ENCODE measurements around the gene CYP19A1.
"Not testable (repeated sequence)": the region's sequence is repeated elsewhere in the genome, so short reads cannot be mapped to it uniquely, and the experiment has no call there.

Gene CYP19A1

GRCh38 chr15:51263726-51264125 is 74.7 kb downstream of the CYP19A1 start:
- DNase-seq = no peak

GRCh38 chr15:51263116-51263515 is 75.3 kb downstream of the CYP19A1 start:
- DNase-seq = no peak

- no peak for DNase-seq
These were observed 75.9 kb downstream of the CYP19A1 start for GRCh38 chr15:51262463-51262862.

- not testable (repeated sequence) for DNase-seq
These were observed 77.3 kb downstream of the CYP19A1 start for GRCh38 chr15:51261113-51261512.

- no peak for DNase-seq
These were observed 78.2 kb downstream of the CYP19A1 start for GRCh38 chr15:51260202-51260601.

- no peak for DNase-seq
These were observed 82.9 kb downstream of the CYP19A1 start for GRCh38 chr15:51255533-51255932.

- no peak for DNase-seq
These were observed 85.0 kb downstream of the CYP19A1 start for GRCh38 chr15:51253366-51253765.

GRCh38 chr15:51252671-51253070 is 85.7 kb downstream of the CYP19A1 start:
- no peak for DNase-seq

GRCh38 chr15:51251556-51251955 is 86.8 kb downstream of the CYP19A1 start:
- DNase-seq = no peak

- DNase-seq = no peak
These were observed 88.0 kb downstream of the CYP19A1 start for GRCh38 chr15:51250217-51251011.

GRCh38 chr15:51245628-51246027 is 92.8 kb downstream of the CYP19A1 start:
- no peak for DNase-seq

- DNase-seq = no peak
These were observed 94.0 kb downstream of the CYP19A1 start for GRCh38 chr15:51244423-51244869.

- no peak for DNase-seq
These were observed 94.6 kb downstream of the CYP19A1 start for GRCh38 chr15:51243774-51244173.

GRCh38 chr15:51240066-51240465 is 98.3 kb downstream of the CYP19A1 start:
- no peak for DNase-seq

- DNase-seq = no peak
These were observed 100.6 kb downstream of the CYP19A1 start for GRCh38 chr15:51237816-51238215.

GRCh38 chr15:51234176-51234927 is 104.0 kb downstream of the CYP19A1 start:
- DNase-seq = no peak

GRCh38 chr15:51232581-51232980 is 105.8 kb downstream of the CYP19A1 start:
- no peak for DNase-seq

- DNase-seq = peak in 7 of 56 donors; percentile 5 to 67 (median 16)
These were observed 108.5 kb downstream of the CYP19A1 start for GRCh38 chr15:51229907-51230330.

GRCh38 chr15:51227940-51228732 is 110.3 kb downstream of the CYP19A1 start:
- peak in 2 of 56 donors; percentile 5 to 17 for DNase-seq

- DNase-seq = no peak
These were observed 111.7 kb downstream of the CYP19A1 start for GRCh38 chr15:51226576-51227210.

GRCh38 chr15:51224428-51224827 is 114.0 kb downstream of the CYP19A1 start:
- DNase-seq = no peak

Measured in amygdala (tissue), 56 donors.